GM23338 (cell line): ENCODE measurements around the gene SPATC1L. TPM values are rescaled to one million over a fixed set of nuclear protein-coding genes. Genes with fewer than 3 reads are reported as not detected.

Experiments used
- ATAC-seq: fragments of 200-7000 bp; cut with Tn5 transposase; 3 replicates; pipeline ENCODE4 v1.9.1; 2020
- DNase-seq: peaks from one replicate; pipeline ENCODE4 v3.0.0-alpha.2; 2015; ENCODE audit warnings: low spot score
- H2AFZ ChIP-seq: fragments of 200-600 bp; sonication (generic); 2 replicates; pipeline ENCODE4 v1.8.0; 2016; ENCODE audit warnings: antibody characterized with exemption, mild to moderate bottlenecking, moderate library complexity
- H3F3A ChIP-seq: fragments of 200-600 bp; sonication (generic); replicated peaks from 2 replicates; pipeline ENCODE4 v1.8.0; 2017; ENCODE audit warnings: antibody characterized with exemption, mixed run types, low read depth
- H3K27ac ChIP-seq: fragments of 200-600 bp; sonication (generic); 2 replicates; pipeline ENCODE4 v1.6.1; 2016; ENCODE audit warnings: low read depth
- H3K27me3 ChIP-seq: fragments of 200-600 bp; sonication (generic); 2 replicates; pipeline ENCODE4 v1.8.0; 2016; ENCODE audit warnings: mild to moderate bottlenecking, mixed run types, moderate library complexity; ENCODE audit not compliant: insufficient read depth
- H3K36me3 ChIP-seq: fragments of 200-600 bp; sonication (generic); 2 replicates; pipeline ENCODE4 v1.8.0; 2016; ENCODE audit warnings: mild to moderate bottlenecking; ENCODE audit not compliant: insufficient read depth
- H3K4me1 ChIP-seq: fragments of 200-600 bp; sonication (generic); 2 replicates; pipeline ENCODE4 v1.8.0; 2016; ENCODE audit warnings: mild to moderate bottlenecking, moderate library complexity; ENCODE audit not compliant: insufficient read depth
- H3K4me2 ChIP-seq: fragments of 200-600 bp; sonication (generic); 2 replicates; pipeline ENCODE4 v1.7.1; 2017; ENCODE audit warnings: mixed run types
- H3K4me3 ChIP-seq: fragments of 200-600 bp; sonication (generic); 2 replicates; pipeline ENCODE4 v1.6.1; 2016; ENCODE audit warnings: mixed run types
- H3K79me2 ChIP-seq: fragments of 200-600 bp; sonication (generic); replicated peaks from 2 replicates; pipeline ENCODE4 v1.8.0; 2017; ENCODE audit warnings: mild to moderate bottlenecking; ENCODE audit not compliant: insufficient read depth
- H3K9me2 ChIP-seq: fragments of 200-600 bp; sonication (generic); 2 replicates; pipeline ENCODE4 v1.8.0; 2017; ENCODE audit not compliant: insufficient read depth
- H4K20me1 ChIP-seq: fragments of 200-600 bp; sonication (generic); replicated peaks from 2 replicates; pipeline ENCODE4 v1.8.0; 2017; ENCODE audit warnings: mild to moderate bottlenecking; ENCODE audit not compliant: insufficient read depth
- H3K27ac Mint-ChIP-seq: 2 replicates; pipeline ENCODE4 v1.8.0; 2020; ENCODE audit warnings: inconsistent platforms, mild to moderate bottlenecking, moderate library complexity, mixed read lengths
- H3K27me3 Mint-ChIP-seq: 3 replicates; pipeline ENCODE4 v1.8.0; 2022; ENCODE audit warnings: low read depth, mild to moderate bottlenecking, moderate library complexity, mixed read lengths, inconsistent platforms; ENCODE audit not compliant: insufficient read depth, poor library complexity
- H3K36me3 Mint-ChIP-seq: 3 replicates; pipeline ENCODE4 v1.8.0; 2021; ENCODE audit warnings: low read depth, mild to moderate bottlenecking, inconsistent platforms, moderate library complexity, mixed read lengths
- H3K4me1 Mint-ChIP-seq: 3 replicates; pipeline ENCODE4 v1.8.0; 2020; ENCODE audit warnings: mild to moderate bottlenecking, inconsistent platforms, mixed read lengths
- H3K4me3 Mint-ChIP-seq: 3 replicates; pipeline ENCODE4 v1.8.0; 2021; ENCODE audit warnings: moderate library complexity, mild to moderate bottlenecking, inconsistent platforms, mixed read lengths
- H3K9me3 Mint-ChIP-seq: 3 replicates; pipeline ENCODE4 v1.8.0; 2020; ENCODE audit warnings: moderate library complexity, mild to moderate bottlenecking, inconsistent platforms, mixed read lengths
- CTCF ChIP-seq, 2 experiments: fragments of 200-600 bp in 1 of 2; sonication (generic) in 1 of 2; conservative IDR thresholded peaks; 2 replicates each; pipeline versions ENCODE4 v1.5.1 to v1.6.1; 2016 to 2017; ENCODE audit warnings: antibody characterized with exemption in 2 of 2, low read depth in 2 of 2, mild to moderate bottlenecking in 2 of 2, moderate library complexity in 1 of 2
- EZH2 ChIP-seq: fragments of 200-600 bp; sonication (generic); IDR thresholded peaks from one replicate; pipeline ENCODE4 v1.8.0; 2017; ENCODE audit warnings: antibody characterized with exemption, mild to moderate bottlenecking, low read depth; ENCODE audit not compliant: unreplicated experiment
- EZH2phosphoT487 ChIP-seq: fragments of 200-600 bp; sonication (generic); IDR thresholded peaks from one replicate; pipeline ENCODE4 v1.8.1; 2018; ENCODE audit warnings: antibody characterized with exemption; ENCODE audit not compliant: unreplicated experiment
- POLR2AphosphoS5 ChIP-seq: IDR thresholded peaks from 2 replicates; pipeline ENCODE4 v1.6.1; 2016; ENCODE audit warnings: antibody characterized with exemption, low read depth
- REST ChIP-seq: IDR thresholded peaks from one replicate; pipeline ENCODE4 v1.6.1; 2018; ENCODE audit warnings: antibody characterized with exemption; ENCODE audit not compliant: unreplicated experiment
- ZNF114 ChIP-seq: fragments of 250-450 bp; sonication (Bioruptor Pico); IDR thresholded peaks from 2 replicates; pipeline ENCODE4 v1.5.0; 2020; ENCODE audit warnings: mild to moderate bottlenecking, moderate library complexity
- ZNF331 ChIP-seq: fragments of 250-450 bp; sonication (Bioruptor Pico); IDR thresholded peaks from 2 replicates; pipeline ENCODE4 v1.5.0; 2020; ENCODE audit warnings: low read depth, mild to moderate bottlenecking, moderate library complexity
- ZNF462 ChIP-seq: fragments of 250-450 bp; sonication (Bioruptor Pico); IDR thresholded peaks from 2 replicates; pipeline ENCODE4 v1.5.0; 2020; ENCODE audit warnings: mild to moderate bottlenecking, moderate library complexity
- polyA plus RNA-seq: library from polyadenylated mRNA; unstranded; fragments of >200 nt; fragmentation: Nextera tagmentation; extraction: Ambion mirVana; gene quantifications from 2 replicates; pipeline ENCODE4 v1.2.1, GENCODE V29; 2016
- total RNA-seq: library from RNA; depleted of rRNA; stranded (reverse); fragments of >200 nt; shearing (Covaris generic); gene quantifications from 2 replicates; pipeline ENCODE4 v1.2.3, GENCODE V29; 2014

Gene SPATC1L
- total and polyA plus RNA-seq, 2 experiments from 2014 or later, result 37.6 to 70.2 TPM

- no peak for DNase-seq
- Histone ChIP-seq H3K27ac (no peak overlapping the region), H4K20me1 (no peaks in the 10 kb centered on the region), H3F3A (0 out of 2 replicates have a peak, but pooled peaks cover 4% of the 10 kb centered on the region), H3K9me2 (no peaks in the 10 kb centered on the region), H3K4me1 (no peaks in the 10 kb centered on the region; the same call in 1 of the 2 replicates), H2AFZ (no peak overlapping the region), H3K4me2 (no peak overlapping the region), H3K4me3 (no peak overlapping the region), H3K36me3 (no peaks in the 10 kb centered on the region), H3K79me2 (no peaks in the 10 kb centered on the region), H3K27me3 (no peaks in the 10 kb centered on the region)
- Mint-ChIP-seq H3K27me3 (peaks cover 14% of the 10 kb centered on the region), H3K4me1 (peaks cover 8% of the 10 kb centered on the region), H3K4me3 (no peak overlapping the region), H3K36me3 (peaks cover 23% of the 10 kb centered on the region), H3K9me3 (peaks cover 7% of the 10 kb centered on the region; the same call in 1 of the 3 replicates), H3K27ac (no peak overlapping the region)
- TF ChIP-seq ZNF114 (CRISPR knock-in tag) (no peak), REST (no peak), POLR2AphosphoS5 (no peak), ZNF331 (CRISPR knock-in tag) (no peak), EZH2phosphoT487 (no peak)
- no peak for ATAC-seq
These were observed 27.6 kb downstream of the SPATC1L start for GRCh38 chr21:46156678-46157077.

- peaks cover 14% of the 10 kb centered on the region for H3K27me3 Mint-ChIP-seq
- no peak for DNase-seq
- H3K27ac ChIP-seq, result no peak overlapping the region
These were observed 27.9 kb downstream of the SPATC1L start for GRCh38 chr21:46156378-46156645.

More at GRCh38 chr21:46156378-46156645, 27.9 kb downstream of the SPATC1L start:
- no peak for ATAC-seq
- no peaks in the 10 kb centered on the region for H3K27me3 ChIP-seq
- H3K4me2 ChIP-seq, result no peak overlapping the region
- no peaks in the 10 kb centered on the region; the same call in 1 of the 2 replicates for H3K4me1 ChIP-seq
- 0 out of 2 replicates have a peak, but pooled peaks cover 4% of the 10 kb centered on the region for H3F3A ChIP-seq
- Mint-ChIP-seq H3K4me3 (no peak overlapping the region), H3K36me3 (peaks cover 21% of the 10 kb centered on the region), H3K4me1 (peaks cover 8% of the 10 kb centered on the region), H3K27ac (peak overlapping the region; percentile 19; the same call in 1 of the 2 replicates), H3K9me3 (peaks cover 7% of the 10 kb centered on the region; the same call in 1 of the 3 replicates)
- H3K79me2 ChIP-seq, result no peaks in the 10 kb centered on the region
- no peak overlapping the region for H2AFZ ChIP-seq
- TF ChIP-seq ZNF462 (CRISPR knock-in tag) (no peak), CTCF (conservative IDR thresholded peaks at IDR 0.05; ENCODE audit: low read depth in 2 of 2) (no peak), EZH2 (no peak)
- H3K36me3 ChIP-seq, result no peaks in the 10 kb centered on the region
- H3K4me3 ChIP-seq, result no peak overlapping the region
- H4K20me1 ChIP-seq, result no peaks in the 10 kb centered on the region
- H3K9me2 ChIP-seq, result no peaks in the 10 kb centered on the region
